ENCODE data around the gene DEFB114. TPM values are rescaled to one million over a fixed set of nuclear protein-coding genes. Genes with fewer than 3 reads are reported as not detected.
"Not testable (repeated sequence)": the region's sequence is repeated elsewhere in the genome, so short reads cannot be mapped to it uniquely, and the experiment has no call there.

DEFB114 gene
- total and polyA plus RNA-seq, 2 experiments from 2014 or later: not detected

DNA sequence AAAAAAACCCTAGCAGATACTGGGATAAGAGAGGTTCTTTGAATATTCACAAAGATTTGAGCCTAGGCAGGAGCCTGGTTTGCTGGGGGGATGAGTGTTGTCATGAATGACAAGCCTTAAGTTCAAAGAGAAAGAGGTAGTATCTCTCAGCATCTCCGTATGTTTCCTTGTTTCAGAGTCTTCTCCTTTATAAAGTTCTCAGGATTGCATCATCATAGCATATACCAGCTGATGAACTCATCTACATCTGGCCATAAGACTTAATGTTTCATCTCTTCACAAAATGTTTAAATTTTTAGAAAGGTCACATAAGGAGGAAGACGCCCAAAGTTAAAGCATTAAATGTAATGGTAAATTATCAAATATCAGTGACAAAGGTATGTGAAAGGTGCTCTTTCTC is 17.1 kb downstream of the DEFB114 start:
- in situ Hi-C loops (cut with MboI): no loop called here
- Histone ChIP-seq H3K9ac (no peak overlapping the region), H3K36me3 (ENCODE audit: low read depth) (no peaks in the 10 kb centered on the region), H2AFZ (no peak overlapping the region), H3F3A (ENCODE audit: insufficient read depth) (no peaks in the 10 kb centered on the region), H3K27ac (no peak overlapping the region), H3K9me3 (ENCODE audit: low read depth) (no peaks in the 10 kb centered on the region), H4K20me1 (ENCODE audit: insufficient read depth) (no peaks in the 10 kb centered on the region), H3K27me3 (replicated peaks; ENCODE audit: insufficient read depth) (no peaks in the 10 kb centered on the region), H3K79me2 (ENCODE audit: insufficient read depth) (no peaks in the 10 kb centered on the region), H3K4me3 (no peak overlapping the region), H3K9me2 (ENCODE audit: insufficient read depth) (no peaks in the 10 kb centered on the region), H3K4me2 (ENCODE audit: unreplicated experiment) (no peak overlapping the region), H3K4me1 (ENCODE audit: insufficient read depth) (no peaks in the 10 kb centered on the region)
- DNase-seq: no peak
- TF ChIP-seq EZH2phosphoT487 (IDR thresholded peaks at IDR 0.05; ENCODE audit: insufficient read depth, low read depth) (no peak), EZH2 (IDR thresholded peaks at IDR 0.05; ENCODE audit: insufficient read depth, poor library complexity, severe bottlenecking) (no peak)
- 0 to 1% methylated on average over 2 of the region's 2 CpGs for WGBS, 2 experiments (ENCODE audit: low coverage in 1 of 2, low lambda C conversion rate in 2 of 2, missing lambda C conversion rate in 2 of 2)

DNA sequence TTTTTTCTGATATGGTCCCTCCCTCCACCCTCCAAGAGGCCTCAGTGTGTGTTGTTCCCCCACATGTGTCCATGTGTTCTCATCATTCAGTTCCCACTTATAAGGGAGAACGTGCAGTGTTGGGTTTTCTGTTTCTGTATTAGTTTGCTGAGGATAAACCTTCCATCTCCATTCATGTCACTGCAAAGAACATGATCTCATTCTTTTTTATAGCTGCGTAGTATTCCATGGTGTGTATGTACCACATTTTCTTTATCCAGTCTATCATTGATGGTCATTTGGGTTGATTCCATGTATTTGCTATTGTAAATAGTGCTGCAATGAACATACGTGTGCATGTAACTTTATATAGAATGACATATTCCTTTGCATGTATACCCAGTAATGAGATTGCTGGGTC is 19.9 kb downstream of the DEFB114 start:
- DNase-seq; H3K27me3 ChIP-seq (replicated peaks; ENCODE audit: insufficient read depth); H3K9me2 ChIP-seq (ENCODE audit: insufficient read depth); H3F3A ChIP-seq (ENCODE audit: insufficient read depth); in situ Hi-C loops (cut with MboI); H2AFZ ChIP-seq; H3K79me2 ChIP-seq (ENCODE audit: insufficient read depth); H3K4me2 ChIP-seq (ENCODE audit: unreplicated experiment); H3K27ac ChIP-seq; H3K9me3 ChIP-seq (ENCODE audit: low read depth); H4K20me1 ChIP-seq (ENCODE audit: insufficient read depth); H3K4me3 ChIP-seq; H3K9ac ChIP-seq; H3K4me1 ChIP-seq (ENCODE audit: insufficient read depth); H3K36me3 ChIP-seq (ENCODE audit: low read depth): not testable (repeated sequence)
- 38 to 39% methylated on average over 3 of the region's 3 CpGs for WGBS, 2 experiments (ENCODE audit: low coverage in 1 of 2, low lambda C conversion rate in 2 of 2, missing lambda C conversion rate in 2 of 2)

GRCh38 chr6:49939993-49940498 is 23.9 kb downstream of the DEFB114 start:
- H3K4me3 ChIP-seq: no peak overlapping the region
- no peak overlapping the region for H3K9ac ChIP-seq
- H3K4me1 ChIP-seq (ENCODE audit: insufficient read depth): no peaks in the 10 kb centered on the region
- no peaks in the 10 kb centered on the region for H3K9me3 ChIP-seq (ENCODE audit: low read depth)
- in situ Hi-C loops (cut with MboI): no loop called here
- WGBS, 2 experiments (ENCODE audit: low coverage in 1 of 2, low lambda C conversion rate in 2 of 2, missing lambda C conversion rate in 2 of 2): 37 to 42% methylated on average over 3 of the region's 3 CpGs
- no peaks in the 10 kb centered on the region for H4K20me1 ChIP-seq (ENCODE audit: insufficient read depth)
- no peaks in the 10 kb centered on the region for H3K9me2 ChIP-seq (ENCODE audit: insufficient read depth)
- no peaks in the 10 kb centered on the region for H3K79me2 ChIP-seq (ENCODE audit: insufficient read depth)
- no peaks in the 10 kb centered on the region for H3K27me3 ChIP-seq (replicated peaks; ENCODE audit: insufficient read depth)
- no peak overlapping the region for H3K27ac ChIP-seq
- no peak for TF ChIP-seq EZH2 (IDR thresholded peaks at IDR 0.05; ENCODE audit: insufficient read depth, poor library complexity, severe bottlenecking)
- no peak for TF ChIP-seq EZH2phosphoT487 (IDR thresholded peaks at IDR 0.05; ENCODE audit: insufficient read depth, low read depth)
- no peaks in the 10 kb centered on the region for H3K36me3 ChIP-seq (ENCODE audit: low read depth)
- no peaks in the 10 kb centered on the region for H3F3A ChIP-seq (ENCODE audit: insufficient read depth)
- DNase-seq: no peak
- H3K4me2 ChIP-seq (ENCODE audit: unreplicated experiment): no peak overlapping the region
- no peak overlapping the region for H2AFZ ChIP-seq

- no peaks in the 10 kb centered on the region for H3K27me3 ChIP-seq (replicated peaks; ENCODE audit: insufficient read depth)
- H3K9me2 ChIP-seq (ENCODE audit: insufficient read depth): no peaks in the 10 kb centered on the region
- TF ChIP-seq EZH2 (IDR thresholded peaks at IDR 0.05; ENCODE audit: insufficient read depth, poor library complexity, severe bottlenecking): no peak
- TF ChIP-seq EZH2phosphoT487 (IDR thresholded peaks at IDR 0.05; ENCODE audit: insufficient read depth, low read depth): no peak
- no peaks in the 10 kb centered on the region for H4K20me1 ChIP-seq (ENCODE audit: insufficient read depth)
- no peak for DNase-seq
- H3K9me3 ChIP-seq (ENCODE audit: low read depth): no peaks in the 10 kb centered on the region
- no peak overlapping the region for H3K9ac ChIP-seq
- H3K4me3 ChIP-seq: no peak overlapping the region
- no peak overlapping the region for H2AFZ ChIP-seq
- no peak overlapping the region for H3K4me2 ChIP-seq (ENCODE audit: unreplicated experiment)
- H3K27ac ChIP-seq: no peak overlapping the region
- H3K36me3 ChIP-seq (ENCODE audit: low read depth): no peaks in the 10 kb centered on the region
- no peaks in the 10 kb centered on the region for H3F3A ChIP-seq (ENCODE audit: insufficient read depth)
- H3K79me2 ChIP-seq (ENCODE audit: insufficient read depth): no peaks in the 10 kb centered on the region
- no peaks in the 10 kb centered on the region for H3K4me1 ChIP-seq (ENCODE audit: insufficient read depth)
- in situ Hi-C loops (cut with MboI): no loop called here
These were observed 26.2 kb downstream of the DEFB114 start for GRCh38 chr6:49937811-49938210.

- Histone ChIP-seq H3F3A (ENCODE audit: insufficient read depth) (no peaks in the 10 kb centered on the region), H3K4me1 (ENCODE audit: insufficient read depth) (no peaks in the 10 kb centered on the region), H4K20me1 (ENCODE audit: insufficient read depth) (no peaks in the 10 kb centered on the region), H3K4me2 (ENCODE audit: unreplicated experiment) (no peak overlapping the region), H2AFZ (no peak overlapping the region), H3K9me2 (ENCODE audit: insufficient read depth) (no peaks in the 10 kb centered on the region), H3K79me2 (ENCODE audit: insufficient read depth) (no peaks in the 10 kb centered on the region), H3K27me3 (replicated peaks; ENCODE audit: insufficient read depth) (no peaks in the 10 kb centered on the region), H3K9me3 (ENCODE audit: low read depth) (no peaks in the 10 kb centered on the region), H3K36me3 (ENCODE audit: low read depth) (no peaks in the 10 kb centered on the region), H3K27ac (no peak overlapping the region), H3K4me3 (no peak overlapping the region), H3K9ac (no peak overlapping the region)
- in situ Hi-C loops (cut with MboI): no loop called here
- no peak for TF ChIP-seq EZH2 (IDR thresholded peaks at IDR 0.05; ENCODE audit: insufficient read depth, poor library complexity, severe bottlenecking)
- no peak for TF ChIP-seq EZH2phosphoT487 (IDR thresholded peaks at IDR 0.05; ENCODE audit: insufficient read depth, low read depth)
- no peak for DNase-seq
- WGBS, 2 experiments (ENCODE audit: low coverage in 1 of 2, low lambda C conversion rate in 2 of 2, missing lambda C conversion rate in 2 of 2): 2 to 3% methylated on average over 2 of the region's 2 CpGs
These were observed 26.9 kb downstream of the DEFB114 start for GRCh38 chr6:49937017-49937416.
